ENCODE measurements around the gene PAQR3.
"Not testable (repeated sequence)": the region's sequence is repeated elsewhere in the genome, so short reads cannot be mapped to it uniquely, and the experiment has no call there.

The PAQR3 gene

GRCh38 chr4:78910612-78911011 is 28.6 kb downstream of the PAQR3 start:
- TF ChIP-seq CTCF (IDR thresholded peaks at IDR 0.05; ENCODE audit: low read depth, low read length, missing control alignments), result no peak
- DNase-seq (ENCODE audit: extremely low read depth, low read depth), result no peak
- no peak overlapping the region for H3K4me3 ChIP-seq (replicated peaks; ENCODE audit: low read depth, low read length)

- not testable (repeated sequence) for DNase-seq (ENCODE audit: extremely low read depth, low read depth); H3K4me3 ChIP-seq (replicated peaks; ENCODE audit: low read depth, low read length)
Observed at GRCh38 chr4:78908974-78909373, 30.3 kb downstream of the PAQR3 start.

- no peak for DNase-seq (ENCODE audit: extremely low read depth, low read depth)
- H3K4me3 ChIP-seq (replicated peaks; ENCODE audit: low read depth, low read length), result no peak overlapping the region
- TF ChIP-seq CTCF (IDR thresholded peaks at IDR 0.05; ENCODE audit: low read depth, low read length, missing control alignments), result no peak
Observed at GRCh38 chr4:78907638-78908037, 31.6 kb downstream of the PAQR3 start.

GRCh38 chr4:78904143-78904542 is 35.1 kb downstream of the PAQR3 start:
- H3K4me3 ChIP-seq (replicated peaks; ENCODE audit: low read depth, low read length), result no peak overlapping the region
- TF ChIP-seq CTCF (IDR thresholded peaks at IDR 0.05; ENCODE audit: low read depth, low read length, missing control alignments), result no peak
- no peak for DNase-seq (ENCODE audit: extremely low read depth, low read depth)

- DNase-seq (ENCODE audit: extremely low read depth, low read depth), result no peak
- TF ChIP-seq CTCF (IDR thresholded peaks at IDR 0.05; ENCODE audit: low read depth, low read length, missing control alignments), result no peak
- H3K4me3 ChIP-seq (replicated peaks; ENCODE audit: low read depth, low read length), result no peak overlapping the region
Observed at GRCh38 chr4:78902298-78902697, 36.9 kb downstream of the PAQR3 start.

- TF ChIP-seq CTCF (IDR thresholded peaks at IDR 0.05; ENCODE audit: low read depth, low read length, missing control alignments), result no peak
- no peak for DNase-seq (ENCODE audit: extremely low read depth, low read depth)
- no peak overlapping the region for H3K4me3 ChIP-seq (replicated peaks; ENCODE audit: low read depth, low read length)
Observed at GRCh38 chr4:78901882-78902281, 37.4 kb downstream of the PAQR3 start.

- no peak for DNase-seq (ENCODE audit: extremely low read depth, low read depth)
- no peak for TF ChIP-seq CTCF (IDR thresholded peaks at IDR 0.05; ENCODE audit: low read depth, low read length, missing control alignments)
Observed at GRCh38 chr4:78899302-78899701, 39.9 kb downstream of the PAQR3 start.

More at GRCh38 chr4:78899302-78899701, 39.9 kb downstream of the PAQR3 start:
- H3K4me3 ChIP-seq (replicated peaks; ENCODE audit: low read depth, low read length), result no peak overlapping the region

Measured in HFF-Myc (cell line).